NCI-H2227 (cell line): ENCODE data around the gene TMEM256.

Experiments used
- DNase-seq: peaks from one replicate; lab custom pipeline; 2025; ENCODE audit not compliant: unreplicated experiment; lab: John Stamatoyannopoulos, UW

Gene TMEM256

DNA sequence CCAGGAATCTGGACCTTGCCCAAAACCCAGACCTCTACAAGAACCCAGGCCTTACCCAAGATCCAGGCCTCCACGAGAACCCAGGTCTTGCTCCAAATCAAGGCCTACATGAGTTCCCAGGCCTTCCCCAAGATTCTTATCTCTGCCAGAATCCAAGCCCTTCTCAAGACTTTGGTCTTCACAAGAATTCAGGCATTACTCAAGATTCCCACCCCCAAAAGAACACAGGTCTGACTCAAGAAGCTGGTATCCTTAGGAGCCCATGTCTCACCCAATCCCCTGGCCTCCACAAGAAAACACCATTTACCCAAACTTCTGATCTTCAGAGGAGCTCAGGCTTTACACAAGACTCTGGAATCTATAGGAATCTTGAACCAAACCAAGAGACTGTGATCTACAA lies 27.3 kb upstream of the TMEM256 start:
- no peak for DNase-seq

DNA sequence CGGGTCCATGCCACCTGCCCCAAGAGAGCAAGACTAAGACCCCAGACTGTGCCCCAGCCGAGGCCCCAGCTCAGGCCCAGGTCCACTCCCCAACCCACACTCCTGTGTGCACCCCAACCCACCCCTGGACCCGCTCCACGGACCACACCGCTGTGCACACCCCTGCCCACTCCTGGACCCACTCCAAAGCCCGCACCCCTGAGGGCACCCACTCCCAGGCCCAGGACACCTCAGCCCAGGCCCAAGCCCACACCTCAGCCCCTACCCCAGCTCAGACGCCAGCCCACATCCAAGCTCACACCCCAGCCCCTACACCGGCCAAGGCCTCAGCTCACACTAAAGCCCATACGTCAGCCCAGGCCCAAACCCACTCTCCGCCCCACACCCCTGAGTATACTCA lies 25.8 kb upstream of the TMEM256 start:
- no peak for DNase-seq

DNA sequence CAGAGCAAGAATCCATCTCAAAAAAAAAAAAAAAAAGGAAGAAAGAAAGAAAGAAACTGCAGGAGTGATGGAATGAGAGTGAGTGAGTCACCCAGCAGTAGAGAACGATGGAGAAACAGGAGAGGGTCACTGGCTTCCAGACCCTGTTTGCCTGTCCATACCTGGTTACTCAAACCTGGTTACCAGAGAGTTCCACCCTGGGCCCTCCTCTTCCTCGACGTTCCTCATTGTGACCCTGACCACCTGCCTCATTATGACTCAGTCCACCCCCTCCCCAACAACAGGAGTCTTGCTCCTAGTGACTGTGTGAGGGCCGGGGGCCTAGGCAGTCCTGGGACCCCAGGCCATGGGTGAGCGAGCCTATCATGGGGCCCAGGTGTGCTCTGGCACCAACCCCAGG lies 24.7 kb upstream of the TMEM256 start, which contains the start of gene SPEM3:
TSS of gene SPEM3 (plus strand) at position 301 of the 400 bp plus-strand sequence. CDS start at position 347, 46 bp downstream.
- no peak for DNase-seq

DNA sequence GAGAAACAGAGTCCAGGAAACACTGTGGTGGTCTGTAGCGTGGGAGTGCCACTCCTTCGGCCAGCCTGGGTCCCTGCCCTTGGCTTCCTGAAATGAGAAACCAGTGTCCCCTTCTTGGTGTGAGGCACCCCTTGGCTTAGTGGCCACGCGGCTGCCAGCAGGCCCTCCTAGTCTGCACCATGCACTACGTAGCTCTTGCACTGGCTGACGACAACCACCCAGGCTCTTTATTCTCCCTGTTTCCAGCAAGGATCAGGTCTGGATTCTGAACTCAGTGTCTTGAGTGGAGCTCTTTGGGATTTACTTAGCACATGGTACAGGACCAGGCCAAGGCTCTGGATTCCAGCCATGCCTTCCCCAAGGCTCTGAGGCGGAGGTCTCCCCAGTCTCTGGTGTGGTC lies 23.7 kb upstream of the TMEM256 start:
- DNase-seq = no peak

DNA sequence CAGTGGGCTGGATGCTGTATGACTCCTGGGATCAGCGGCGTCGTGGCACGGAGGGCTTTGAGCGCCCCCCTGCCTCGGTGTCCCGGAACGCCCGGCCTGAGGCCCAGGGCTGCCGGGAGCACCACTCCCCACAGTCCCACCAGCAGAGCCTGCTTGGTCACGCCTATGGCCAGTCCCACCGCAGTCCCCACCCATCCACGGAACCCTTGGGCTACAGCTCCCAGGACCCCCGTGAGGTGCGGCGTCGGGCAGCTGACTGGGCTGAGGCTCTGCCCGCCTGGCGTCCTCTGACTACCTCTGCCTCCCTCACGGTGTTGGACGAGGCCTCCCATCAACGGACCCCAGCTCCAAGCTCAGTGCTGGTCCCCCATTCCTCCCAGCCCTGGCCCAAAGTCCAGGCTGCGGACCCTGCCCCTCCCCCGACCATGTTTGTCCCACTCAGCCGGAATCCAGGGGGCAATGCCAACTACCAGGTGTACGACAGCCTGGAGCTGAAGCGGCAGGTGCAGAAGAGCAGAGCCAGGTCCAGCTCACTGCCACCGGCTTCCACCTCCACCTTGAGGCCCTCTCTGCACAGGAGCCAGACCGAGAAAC lies 23.1 kb upstream of the TMEM256 start:
- no peak for DNase-seq

DNA sequence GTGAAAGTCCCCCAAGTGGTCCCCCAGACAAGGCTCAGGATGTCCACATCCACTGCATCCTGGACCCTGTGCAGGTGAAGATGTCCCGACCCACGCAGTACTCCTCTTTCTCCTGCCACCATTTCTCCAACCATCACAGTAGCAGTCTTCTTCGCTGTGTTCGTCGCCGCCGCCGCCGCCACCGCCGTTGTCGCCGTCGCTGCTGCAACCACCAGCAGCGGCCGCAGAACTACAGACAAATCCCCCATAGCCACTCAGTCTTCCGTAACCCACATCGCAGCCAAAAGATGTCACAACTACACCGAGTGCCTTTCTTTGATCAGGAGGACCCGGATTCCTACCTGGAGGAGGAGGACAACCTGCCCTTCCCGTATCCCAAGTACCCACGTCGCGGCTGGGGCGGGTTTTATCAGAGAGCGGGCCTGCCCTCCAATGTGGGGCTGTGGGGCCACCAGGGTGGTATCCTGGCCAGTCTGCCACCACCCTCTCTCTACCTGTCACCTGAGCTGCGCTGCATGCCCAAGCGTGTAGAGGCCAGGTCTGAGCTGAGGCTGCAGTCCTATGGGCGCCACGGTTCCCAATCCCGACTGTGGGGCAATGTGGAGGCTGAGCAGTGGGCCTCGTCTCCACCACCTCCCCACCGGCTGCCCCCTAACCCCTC lies 22.4 kb upstream of the TMEM256 start:
- no peak for DNase-seq

DNA sequence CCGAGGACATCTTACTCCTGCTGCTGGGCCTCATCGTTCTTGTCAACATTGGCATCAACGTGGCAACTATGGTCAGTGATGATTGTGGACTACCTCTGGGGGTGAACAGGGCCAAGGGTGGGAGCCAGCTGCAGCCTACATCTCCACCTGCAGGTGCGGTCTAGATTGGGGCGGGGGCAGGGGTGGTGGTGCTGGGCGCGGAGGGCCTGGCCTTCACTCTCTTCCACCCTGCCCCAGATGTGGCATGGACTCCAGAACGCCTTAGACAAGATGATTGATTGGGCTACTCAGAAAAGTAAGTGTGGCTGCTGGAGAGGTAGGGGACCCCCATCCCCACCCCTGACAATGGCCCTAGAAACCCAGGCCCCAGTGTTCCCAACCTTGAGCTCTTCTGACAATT lies 21.9 kb upstream of the TMEM256 start:
- no peak for DNase-seq

DNA sequence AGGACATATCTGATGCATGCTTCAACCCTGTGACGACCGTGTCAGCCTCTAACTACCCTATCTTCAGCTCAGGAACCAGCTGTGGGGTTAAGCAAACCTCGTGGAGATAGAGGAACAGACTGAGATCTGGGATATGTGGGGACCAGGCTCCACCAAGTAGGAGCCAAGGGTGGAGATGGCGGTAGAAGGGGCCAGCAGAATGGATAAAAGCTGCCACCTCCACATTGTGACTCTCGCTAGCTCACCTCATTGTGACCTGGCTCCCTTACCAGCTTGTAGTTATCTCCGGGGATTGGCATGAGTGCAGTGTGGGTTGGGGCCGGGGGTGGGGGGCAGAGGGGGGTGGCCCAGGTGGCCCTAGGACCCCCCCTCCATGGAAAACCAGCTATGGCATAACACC lies 21.4 kb upstream of the TMEM256 start, which contains the start of gene SPEM2:
TSS of gene SPEM2 (plus strand) at position 301 of the 400 bp plus-strand sequence. CDS start at position 374, 73 bp downstream.
- no peak for DNase-seq

DNA sequence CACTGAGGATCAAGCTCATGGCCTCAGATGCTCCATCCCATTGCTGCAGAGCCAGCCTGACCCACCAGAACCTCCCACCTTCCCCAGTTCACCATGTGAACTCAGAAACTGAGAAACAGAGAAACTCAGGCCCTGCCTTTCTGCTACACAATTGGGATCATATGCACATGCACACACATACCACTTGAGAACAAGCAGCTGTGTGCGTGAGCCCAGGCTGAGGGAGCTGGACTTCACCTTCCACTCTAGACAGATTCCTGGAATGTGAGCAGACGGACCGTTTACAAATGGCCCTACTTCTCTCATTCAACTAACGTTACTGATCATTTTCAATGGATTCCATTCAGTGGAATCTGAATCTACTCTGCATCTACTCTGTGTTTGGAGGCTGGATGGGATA lies 19.8 kb upstream of the TMEM256 start:
- DNase-seq = no peak

DNA sequence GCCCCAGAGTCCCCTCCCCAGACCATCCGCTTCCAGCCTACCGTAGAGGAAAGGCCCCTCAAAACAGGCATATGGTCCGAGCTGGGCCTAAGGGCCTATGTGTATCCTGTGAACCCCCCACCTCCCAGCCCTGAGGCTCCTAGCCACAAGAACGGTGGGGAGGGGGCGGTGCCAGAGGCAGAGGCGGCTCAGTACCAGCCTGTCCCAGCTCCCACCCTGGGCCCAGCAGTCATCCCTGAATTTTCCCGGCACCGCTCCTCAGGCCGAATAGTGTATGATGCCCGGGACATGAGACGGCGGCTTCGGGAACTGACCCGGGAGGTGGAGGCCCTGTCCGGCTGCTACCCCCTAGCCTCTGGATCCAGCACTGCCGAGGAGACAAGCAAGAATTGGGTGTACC lies 17.3 kb upstream of the TMEM256 start:
- DNase-seq = no peak

DNA sequence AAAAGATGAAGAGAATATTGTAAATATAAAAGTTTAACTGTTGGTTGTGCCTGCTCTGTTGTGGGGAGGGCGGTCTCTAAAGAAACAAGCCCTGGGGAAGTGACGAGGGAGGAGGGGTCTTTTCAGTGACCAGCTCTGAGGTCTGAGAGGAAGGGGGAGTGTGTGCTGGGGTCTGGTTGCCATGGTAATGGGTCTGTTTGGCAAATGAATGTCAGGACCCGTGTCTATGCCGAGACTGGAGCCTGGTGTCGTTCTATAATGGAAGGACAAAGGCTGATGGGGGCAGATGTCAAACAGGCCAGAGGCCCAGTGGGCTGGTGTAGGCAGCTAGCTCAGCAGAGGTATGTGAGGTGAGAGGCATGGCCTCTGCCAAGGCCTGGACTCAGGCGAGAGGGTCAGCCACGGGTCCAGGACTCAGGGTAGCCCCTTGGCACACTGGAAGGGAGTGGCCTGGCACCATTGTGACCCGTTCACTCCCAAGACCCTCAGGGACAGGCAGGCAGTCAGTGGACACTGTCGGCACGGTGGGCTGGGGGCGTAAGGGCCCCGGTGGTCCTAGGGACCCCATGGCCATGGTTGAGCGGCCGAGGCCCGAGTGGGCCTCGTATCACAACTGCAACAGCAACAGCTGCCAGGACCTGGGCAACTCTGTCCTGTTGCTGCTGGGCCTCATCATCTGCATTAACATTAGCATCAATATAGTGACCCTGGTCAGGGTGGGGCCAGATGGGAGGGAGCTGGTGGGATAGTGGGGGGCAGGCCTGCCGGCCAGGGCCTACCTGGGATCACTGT lies 16.1 kb upstream of the TMEM256 start, which contains the start of gene SPEM1:
TSS of gene SPEM1 (plus strand) at position 506 of the 792 bp plus-strand sequence. CDS start at position 567, 61 bp downstream.
- DNase-seq = no peak

DNA sequence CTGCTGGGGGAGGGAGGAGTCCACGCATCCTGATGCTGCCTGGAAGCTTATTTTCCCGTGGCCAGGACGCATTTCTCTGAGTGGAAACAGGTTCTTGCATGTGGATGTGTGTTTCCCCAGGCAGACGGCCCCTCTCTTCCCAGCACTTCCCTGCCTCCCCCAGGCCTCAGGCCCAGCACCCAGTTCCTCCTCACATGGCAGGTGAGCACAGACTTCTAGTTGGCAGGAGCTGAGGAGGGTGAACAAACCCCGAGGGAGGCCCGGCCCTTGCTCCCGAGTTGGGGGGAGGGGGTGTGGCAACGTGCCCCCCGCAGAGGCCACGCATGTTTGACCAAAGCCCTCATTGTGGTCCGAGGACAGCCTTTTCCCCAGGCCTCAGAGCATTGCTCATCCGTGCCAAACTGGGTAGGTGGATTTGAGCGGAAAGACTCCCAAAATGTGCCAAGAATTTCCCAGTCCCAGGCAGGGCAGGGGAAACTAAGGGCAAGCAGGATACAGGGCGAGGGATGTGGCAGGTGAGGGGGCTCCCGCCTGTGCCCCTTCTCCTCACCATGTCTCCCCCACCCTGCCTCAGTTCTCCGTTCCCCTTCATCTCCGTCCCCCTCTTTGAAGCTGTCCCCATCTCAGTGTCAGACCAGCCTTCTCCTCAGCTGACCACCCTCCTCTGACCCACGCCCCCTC lies 14.7 kb upstream of the TMEM256 start:
- no peak for DNase-seq

DNA sequence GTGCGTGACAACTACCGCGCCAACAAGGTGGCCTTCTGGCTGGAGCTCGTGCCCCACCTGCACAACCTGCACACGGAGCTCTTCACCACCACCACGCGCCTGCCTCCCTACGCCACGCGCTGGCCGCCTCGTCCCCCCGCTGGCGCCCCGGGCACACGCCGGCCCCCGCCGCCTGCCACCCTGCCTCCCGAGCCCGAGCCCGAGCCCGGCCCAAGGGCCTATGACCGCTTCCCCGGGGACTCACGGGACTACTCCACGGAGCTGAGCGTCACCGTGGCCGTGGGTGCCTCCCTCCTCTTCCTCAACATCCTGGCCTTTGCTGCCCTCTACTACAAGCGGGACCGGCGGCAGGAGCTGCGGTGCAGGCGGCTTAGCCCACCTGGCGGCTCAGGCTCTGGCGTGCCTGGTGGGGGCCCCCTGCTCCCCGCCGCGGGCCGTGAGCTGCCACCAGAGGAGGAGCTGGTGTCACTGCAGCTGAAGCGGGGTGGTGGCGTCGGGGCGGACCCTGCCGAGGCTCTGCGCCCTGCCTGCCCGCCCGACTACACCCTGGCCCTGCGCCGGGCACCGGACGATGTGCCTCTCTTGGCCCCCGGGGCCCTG lies 13.3 kb upstream of the TMEM256 start:
- no peak for DNase-seq

DNA sequence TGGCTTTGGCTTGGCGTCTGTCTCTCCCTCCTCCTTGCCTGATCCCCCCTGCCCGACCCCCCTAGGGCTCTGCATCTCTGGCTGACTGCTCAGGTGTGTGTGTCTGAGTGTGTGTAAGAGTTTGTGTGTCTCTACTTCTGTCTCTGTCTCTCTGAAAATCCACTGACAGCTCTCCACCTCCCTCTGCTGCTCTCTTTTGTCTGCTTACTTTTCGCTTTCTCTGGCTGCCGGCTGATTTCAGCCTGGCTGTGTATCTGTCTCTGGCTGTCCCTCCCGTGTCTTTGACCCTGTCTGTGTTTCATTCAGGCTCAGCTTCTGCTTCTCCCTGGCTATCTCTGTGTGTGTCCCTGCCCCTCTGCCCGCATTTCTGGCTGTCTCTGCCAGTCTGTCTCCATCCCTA lies 12.4 kb upstream of the TMEM256 start:
- DNase-seq = no peak

DNA sequence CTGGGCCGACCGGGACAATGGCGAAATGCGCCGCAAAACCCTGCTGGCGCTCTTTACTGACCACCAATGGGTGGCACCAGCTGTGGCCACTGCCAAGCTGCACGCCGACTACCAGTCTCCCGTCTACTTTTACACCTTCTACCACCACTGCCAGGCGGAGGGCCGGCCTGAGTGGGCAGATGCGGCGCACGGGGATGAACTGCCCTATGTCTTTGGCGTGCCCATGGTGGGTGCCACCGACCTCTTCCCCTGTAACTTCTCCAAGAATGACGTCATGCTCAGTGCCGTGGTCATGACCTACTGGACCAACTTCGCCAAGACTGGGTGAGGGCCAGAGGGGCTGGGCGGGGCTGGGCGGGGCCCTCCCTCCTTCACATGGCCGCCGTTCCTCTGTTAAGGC lies 11.9 kb upstream of the TMEM256 start:
- no peak for DNase-seq

DNA sequence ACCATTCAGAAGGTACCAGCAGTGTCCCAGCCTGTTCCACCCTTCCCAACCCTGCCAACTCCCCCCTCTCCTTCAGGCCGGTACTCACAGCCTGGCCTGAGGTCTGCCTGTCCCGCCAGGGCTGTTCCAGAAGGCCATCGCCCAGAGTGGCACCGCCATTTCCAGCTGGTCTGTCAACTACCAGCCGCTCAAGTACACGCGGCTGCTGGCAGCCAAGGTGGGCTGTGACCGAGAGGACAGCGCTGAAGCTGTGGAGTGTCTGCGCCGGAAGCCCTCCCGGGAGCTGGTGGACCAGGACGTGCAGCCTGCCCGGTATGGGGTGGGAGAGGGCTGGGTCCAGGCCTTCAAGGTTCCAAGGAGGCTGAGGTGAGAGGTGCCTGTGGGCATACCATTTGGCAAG lies 10.9 kb upstream of the TMEM256 start:
- DNase-seq = no peak

DNA sequence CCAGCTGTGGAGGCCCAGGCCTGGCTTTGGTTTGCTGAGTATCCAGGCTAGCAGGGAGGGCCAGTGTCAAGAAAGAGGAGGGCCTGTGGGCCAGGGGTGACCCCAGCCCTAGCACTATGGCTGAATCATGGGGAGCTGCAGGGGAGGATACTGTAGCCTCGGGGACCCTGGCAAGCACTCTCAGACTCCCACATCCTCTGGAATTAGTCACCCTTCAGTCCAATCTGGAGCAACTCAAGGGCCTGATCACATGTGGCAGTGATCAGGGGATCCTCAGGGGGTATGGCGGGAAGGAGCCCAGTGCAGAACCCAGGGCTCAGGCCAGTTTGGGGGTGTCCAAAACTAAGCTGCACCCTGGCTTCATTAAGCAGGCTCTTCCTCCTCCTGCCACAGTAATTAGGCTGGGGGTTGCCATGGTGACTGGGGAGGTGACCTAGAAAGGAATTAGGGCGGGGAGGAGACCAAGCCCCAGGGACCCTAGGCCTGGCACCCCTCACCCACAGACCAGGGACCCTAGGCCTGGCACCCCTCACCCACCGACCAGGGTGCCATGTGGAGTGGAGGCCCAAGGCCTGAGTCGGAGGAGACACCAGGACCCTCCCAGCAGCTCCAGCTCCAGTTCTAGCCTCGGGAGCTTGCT lies 9.6 kb upstream of the TMEM256 start:
- DNase-seq = no peak

DNA sequence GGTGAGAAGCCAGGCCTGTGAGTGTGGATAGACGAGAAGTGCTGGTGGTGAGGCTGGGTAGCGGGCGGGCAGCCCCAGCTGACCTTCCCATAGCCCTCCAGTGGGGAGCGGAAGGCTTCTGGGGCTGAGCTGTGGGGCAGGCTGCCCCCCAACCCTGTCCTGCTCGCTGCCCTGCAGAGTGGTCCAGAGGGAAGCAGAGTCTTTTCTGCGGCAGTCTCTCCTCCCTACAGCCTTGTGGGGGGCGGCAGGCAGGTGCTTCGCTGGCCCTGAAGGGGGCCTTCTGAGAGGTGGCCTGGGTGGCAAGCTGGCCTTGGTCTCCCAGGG lies 7.5 kb upstream of the TMEM256 start:
- DNase-seq = no peak

DNA sequence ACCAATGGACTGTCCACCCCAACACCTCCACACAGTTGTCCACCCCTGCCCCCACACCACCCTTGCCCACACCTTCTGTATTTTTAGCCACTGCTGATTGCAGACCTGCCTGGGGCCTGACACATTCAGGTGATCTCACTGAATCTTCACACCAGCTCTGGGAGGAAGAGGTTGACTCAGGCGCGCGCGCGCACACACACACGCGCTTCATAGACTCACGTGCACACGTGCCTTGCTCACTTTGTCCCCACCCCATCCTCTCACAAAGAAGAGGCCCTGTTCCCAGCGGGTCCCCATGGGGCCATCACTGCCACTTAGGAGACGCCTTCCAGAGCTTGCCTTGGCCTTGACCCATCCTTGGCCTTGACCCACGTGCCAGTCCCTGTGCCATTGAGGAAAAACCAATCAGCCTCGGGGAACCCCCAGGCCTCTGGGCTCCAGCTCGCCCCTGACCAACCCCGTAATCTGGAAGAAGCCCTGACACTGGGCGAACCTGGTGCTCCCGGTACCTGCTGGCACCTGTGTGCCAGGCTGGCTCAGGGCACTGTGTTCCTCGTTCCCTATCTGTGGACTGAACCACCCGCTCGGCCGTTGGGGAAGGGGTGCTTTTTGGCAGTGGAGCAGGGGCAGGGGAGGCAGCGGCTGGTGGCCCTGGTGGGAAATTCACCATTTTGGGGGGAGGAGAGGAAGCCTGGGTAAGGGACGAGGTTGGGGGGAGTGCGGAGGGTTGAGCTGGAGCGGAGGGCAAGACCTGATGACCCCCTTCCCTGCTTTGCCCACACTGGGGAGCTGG lies 6.9 kb upstream of the TMEM256 start:
- no peak for DNase-seq

DNA sequence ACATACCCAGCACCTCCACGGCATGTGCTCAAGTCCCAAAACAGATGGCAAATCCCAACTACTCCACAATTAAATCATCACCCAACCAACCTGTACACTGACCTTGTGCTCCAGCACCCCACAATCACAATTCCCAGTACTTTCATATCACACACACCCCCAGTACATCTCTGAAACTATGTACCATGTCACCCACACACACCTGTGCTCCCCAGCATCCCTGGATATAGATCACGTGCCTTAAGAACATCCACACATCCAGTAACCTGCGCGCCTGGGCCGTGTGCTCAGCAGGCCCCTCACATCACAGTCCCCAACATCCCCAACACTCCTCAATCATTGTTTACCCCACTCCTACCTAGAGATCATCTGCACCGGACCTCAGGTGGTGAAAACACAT lies 5.8 kb upstream of the TMEM256 start:
- no peak for DNase-seq
